H9 (cell line): ENCODE data around the gene DBNL. TPM values are rescaled to one million over a fixed set of nuclear protein-coding genes. Genes with fewer than 3 reads are reported as not detected.

ENCODE experiments used
- DNase-seq: peaks from one replicate; pipeline ENCODE4 v3.0.0-alpha.2; 2017
- H2AFZ ChIP-seq: one replicate; pipeline ENCODE4 v1.6.1; 2013; ENCODE audit warnings: mild to moderate bottlenecking, low read length, control low read depth, moderate library complexity
- H2AK5ac ChIP-seq: 2 replicates; pipeline ENCODE4 v1.6.1; 2013; ENCODE audit warnings: low read length, control low read depth, mixed read lengths; ENCODE audit not compliant: insufficient read length
- H2BK120ac ChIP-seq: one replicate; pipeline ENCODE4 v1.6.1; 2013; ENCODE audit warnings: low read depth, mild to moderate bottlenecking, low read length, control low read depth, inconsistent platforms; ENCODE audit not compliant: poor library complexity, severe bottlenecking
- H2BK12ac ChIP-seq: 2 replicates; pipeline ENCODE4 v1.6.1; 2013; ENCODE audit warnings: low read length, control low read depth, mixed read lengths, low read depth; ENCODE audit not compliant: insufficient read length
- H2BK15ac ChIP-seq: 2 replicates; pipeline ENCODE4 v1.6.1; 2013; ENCODE audit warnings: low read depth, low read length, control low read depth
- H2BK20ac ChIP-seq: one replicate; pipeline ENCODE4 v1.6.1; 2013; ENCODE audit warnings: low read depth, mild to moderate bottlenecking, low read length, control low read depth, inconsistent platforms; ENCODE audit not compliant: poor library complexity, severe bottlenecking
- H2BK5ac ChIP-seq: 2 replicates; pipeline ENCODE4 v1.6.1; 2013; ENCODE audit warnings: low read length, control low read depth, mixed read lengths; ENCODE audit not compliant: insufficient read length
- H3K14ac ChIP-seq: 2 replicates; pipeline ENCODE4 v1.6.1; 2013; ENCODE audit warnings: low read length, control low read depth; ENCODE audit not compliant: insufficient read depth
- H3K18ac ChIP-seq: 2 replicates; pipeline ENCODE4 v1.6.1; 2013; ENCODE audit warnings: low read depth, mild to moderate bottlenecking, mixed read lengths, low read length, control low read depth; ENCODE audit not compliant: insufficient read length
- H3K23ac ChIP-seq: 2 replicates; pipeline ENCODE4 v1.6.1; 2013; ENCODE audit warnings: low read length, control low read depth, mixed read lengths, low read depth; ENCODE audit not compliant: insufficient read length
- H3K23me2 ChIP-seq: 2 replicates; pipeline ENCODE4 v1.6.1; 2013; ENCODE audit warnings: low read depth, mild to moderate bottlenecking, mixed read lengths, low read length, control low read depth; ENCODE audit not compliant: insufficient read length, poor library complexity, severe bottlenecking
- H3K27ac ChIP-seq: 2 replicates; pipeline ENCODE4 v1.5.1; 2013; ENCODE audit warnings: low read length, control low read depth, mixed read lengths, low read depth; ENCODE audit not compliant: insufficient read length
- H3K27me3 ChIP-seq: 2 replicates; pipeline ENCODE4 v1.6.1; 2013; ENCODE audit warnings: low read length, control low read depth, inconsistent platforms; ENCODE audit not compliant: insufficient read depth
- H3K4ac ChIP-seq: 2 replicates; pipeline ENCODE4 v1.6.1; 2013; ENCODE audit warnings: low read depth, mild to moderate bottlenecking, control low read depth, inconsistent platforms, low read length, moderate library complexity
- H3K4me1 ChIP-seq: 2 replicates; pipeline ENCODE4 v1.6.1; 2013; ENCODE audit warnings: low read length, control low read depth, inconsistent platforms; ENCODE audit not compliant: insufficient read depth
- H3K4me2 ChIP-seq: 2 replicates; pipeline ENCODE4 v1.6.1; 2013; ENCODE audit warnings: low read length, control low read depth, mixed read lengths; ENCODE audit not compliant: insufficient read length, insufficient read depth
- H3K56ac ChIP-seq: 2 replicates; pipeline ENCODE4 v1.6.1; 2013; ENCODE audit warnings: low read depth, mild to moderate bottlenecking, mixed read lengths, low read length, control low read depth; ENCODE audit not compliant: insufficient read length
- H3K79me1 ChIP-seq: 2 replicates; pipeline ENCODE4 v1.6.1; 2013; ENCODE audit warnings: low read depth, mild to moderate bottlenecking, moderate library complexity, low read length, control low read depth, inconsistent platforms; ENCODE audit not compliant: insufficient read depth, poor library complexity, severe bottlenecking
- H3K79me2 ChIP-seq: 2 replicates; pipeline ENCODE4 v1.6.1; 2013; ENCODE audit warnings: low read length, control low read depth, inconsistent platforms; ENCODE audit not compliant: insufficient read depth
- H3K9ac ChIP-seq: 2 replicates; pipeline ENCODE4 v1.6.1; 2013; ENCODE audit warnings: low read length, control low read depth, mixed read lengths; ENCODE audit not compliant: insufficient read length; ENCODE audit errors: extremely low read depth
- H3K9me3 ChIP-seq: one replicate; pipeline ENCODE4 v1.6.1; 2013; ENCODE audit warnings: low read depth, low read length, inconsistent platforms; ENCODE audit not compliant: control insufficient read depth
- H3T11ph ChIP-seq: one replicate; pipeline ENCODE4 v1.6.1; 2013; ENCODE audit warnings: mild to moderate bottlenecking, low read length, control low read depth, inconsistent platforms
- H4K20me1 ChIP-seq: one replicate; pipeline ENCODE4 v1.6.1; 2013; ENCODE audit not compliant: control insufficient read depth, insufficient read length, insufficient read depth
- H4K5ac ChIP-seq: 2 replicates; pipeline ENCODE4 v1.6.1; 2013; ENCODE audit warnings: low read depth, mild to moderate bottlenecking, mixed read lengths, low read length, control low read depth; ENCODE audit not compliant: insufficient read length
- H4K8ac ChIP-seq: replicated peaks from 2 replicates; pipeline ENCODE4 v1.6.1; 2013; ENCODE audit warnings: low read length, control low read depth, mixed read lengths, low read depth; ENCODE audit not compliant: insufficient read length
- H4K91ac ChIP-seq: 2 replicates; pipeline ENCODE4 v1.6.1; 2013; ENCODE audit warnings: low read depth, mild to moderate bottlenecking, moderate library complexity, mixed read lengths, low read length, control low read depth; ENCODE audit not compliant: insufficient read length
- H3K27ac Mint-ChIP-seq, 3 experiments: 2 replicates in 2 of 3; 3 replicates in 1 of 3; pipeline ENCODE4 v1.8.0; 2020 to 2021; ENCODE audit warnings: mixed read lengths in 3 of 3, mild to moderate bottlenecking in 1 of 3, moderate library complexity in 1 of 3
- H3K27me3 Mint-ChIP-seq: 2 replicates; pipeline ENCODE4 v1.8.0; 2021; ENCODE audit warnings: low read depth, mild to moderate bottlenecking, moderate library complexity, mixed read lengths
- H3K36me3 Mint-ChIP-seq, 3 experiments: 2 replicates in 2 of 3; 3 replicates in 1 of 3; pipeline ENCODE4 v1.8.0; 2020 to 2021; ENCODE audit warnings: low read depth in 3 of 3, mixed read lengths in 3 of 3; ENCODE audit not compliant: insufficient read depth in 1 of 3
- H3K4me1 Mint-ChIP-seq, 2 experiments: 2 replicates each; pipeline ENCODE4 v1.8.0; 2020; ENCODE audit warnings: mixed read lengths in 2 of 2
- H3K4me3 Mint-ChIP-seq, 2 experiments: 2 replicates in 1 of 2; 3 replicates in 1 of 2; pipeline ENCODE4 v1.8.0; 2020 to 2021; ENCODE audit warnings: mild to moderate bottlenecking in 2 of 2, mixed read lengths in 2 of 2, moderate library complexity in 1 of 2
- H3K9me3 Mint-ChIP-seq, 2 experiments: 2 replicates in 1 of 2; 3 replicates in 1 of 2; pipeline ENCODE4 v1.8.0; 2020; ENCODE audit warnings: mild to moderate bottlenecking in 2 of 2, mixed read lengths in 2 of 2, moderate library complexity in 1 of 2
- CTCF ChIP-seq: fragments of 200-600 bp; sonication (generic); conservative IDR thresholded peaks from 3 replicates; pipeline ENCODE4 v1.8.0; 2021; ENCODE audit warnings: antibody characterized with exemption, mild to moderate bottlenecking
- whole genome bisulfite sequencing: extraction: QIAGEN DNeasy Blood & Tissue Kit; methylation state at CpG from one replicate; pipeline ENCODE4 v1.1.7; 2013; ENCODE audit warnings: missing lambda C conversion rate, low lambda C conversion rate, mixed read lengths; ENCODE audit not compliant: insufficient read length; ENCODE audit errors: extremely low coverage; 5-methylcytosine and 5-hydroxymethylcytosine counted together
- total RNA-seq: library from RNA; stranded (reverse); gene quantifications from 2 replicates; pipeline ENCODE4 v1.2.1, GENCODE V29; 2021

The DBNL gene
- total RNA-seq, 1 experiment from 2014 or later = 51.3 TPM

GRCh38 chr7:44062903-44063295 lies 18.4 kb downstream of the DBNL start:
- DNase-seq = no peak
- no peak overlapping the region for H3K27ac ChIP-seq
- H3K36me3 Mint-ChIP-seq = peaks cover 9 to 37% (median 20%) of the 10 kb centered on the region in 3 experiments; a peak in 6 of 7 replicates

More at GRCh38 chr7:44062903-44063295, 18.4 kb downstream of the DBNL start:
- Histone ChIP-seq H3K4me2 (no peak overlapping the region), H3K9ac (no peak overlapping the region), H2AFZ (no peak overlapping the region), H3K14ac (no peak overlapping the region), H4K5ac (no peak overlapping the region), H4K8ac (no peak overlapping the region), H3K27me3 (no peaks in the 10 kb centered on the region), H3K23me2 (no peaks in the 10 kb centered on the region), H2BK12ac (no peak overlapping the region), H3T11ph (no peak overlapping the region), H2BK120ac (no peak overlapping the region), H3K4ac (no peak overlapping the region), H4K20me1 (no peaks in the 10 kb centered on the region), H3K56ac (no peak overlapping the region), H2BK5ac (no peak overlapping the region), H3K4me1 (peaks cover 10% of the 10 kb centered on the region; the same call in 1 of the 2 replicates), H3K79me2 (no peaks in the 10 kb centered on the region), H3K79me1 (no peaks in the 10 kb centered on the region), H3K18ac (no peak overlapping the region), H2BK20ac (no peak overlapping the region), H3K9me3 (no peaks in the 10 kb centered on the region), H4K91ac (no peak overlapping the region), H2AK5ac (no peak overlapping the region), H3K23ac (no peak overlapping the region), H2BK15ac (no peak overlapping the region)
- no peak overlapping the region for H3K4me3 Mint-ChIP-seq
- peaks cover 33 to 36% of the 10 kb centered on the region in 2 experiments for H3K4me1 Mint-ChIP-seq
- no CpG with 5 or more reads among the region's 3 CpGs for WGBS
- TF ChIP-seq CTCF = no peak
- H3K27me3 Mint-ChIP-seq = peaks cover 18% of the 10 kb centered on the region
- H3K27ac Mint-ChIP-seq = no peak overlapping the region
- H3K9me3 Mint-ChIP-seq = no peaks in the 10 kb centered on the region; a peak in 2 of 5 replicates
